ENCODE data around the gene MYOCOS. TPM values are rescaled to one million over a fixed set of nuclear protein-coding genes. Genes with fewer than 3 reads are reported as not detected.

The MYOCOS gene
- total RNA-seq, 2 donors from 2014 or later: not detected

- intact Hi-C loops (cut with DNase I): no loop called here
- no peak overlapping the region for H3K27ac ChIP-seq
- peaks cover 3% of the 10 kb centered on the region for H3K4me1 ChIP-seq (replicated peaks)
These were observed 46.3 kb downstream of the MYOCOS start for GRCh38 chr1:171668372-171668771.

GRCh38 chr1:171670739-171671138 lies 48.7 kb downstream of the MYOCOS start:
- WGBS: 97% methylated on average over 26 of the region's 28 CpGs
- H3K36me3 ChIP-seq: no peaks in the 10 kb centered on the region
- intact Hi-C loops (cut with DNase I): no loop called here
- DNase-seq (ENCODE audit: low spot score): no peak
- no peak overlapping the region for H3K27ac ChIP-seq
- H3K4me1 ChIP-seq (replicated peaks): no peaks in the 10 kb centered on the region
- H3K4me3 ChIP-seq: no peak overlapping the region
- TF ChIP-seq CTCF (IDR thresholded peaks at IDR 0.05) (no peak), POLR2AphosphoS5 (IDR thresholded peaks at IDR 0.05) (no peak), POLR2A (IDR thresholded peaks at IDR 0.05) (no peak)
- H3K27me3 ChIP-seq (replicated peaks; ENCODE audit: insufficient read depth): no peaks in the 10 kb centered on the region
- H3K9me3 ChIP-seq: no peaks in the 10 kb centered on the region

More at GRCh38 chr1:171668372-171668771, 46.3 kb downstream of the MYOCOS start:
- TF ChIP-seq POLR2AphosphoS5 (IDR thresholded peaks at IDR 0.05) (no peak), POLR2A (IDR thresholded peaks at IDR 0.05) (no peak), CTCF (IDR thresholded peaks at IDR 0.05) (no peak)
- no peaks in the 10 kb centered on the region for H3K9me3 ChIP-seq
- H3K4me3 ChIP-seq: no peak overlapping the region
- 93% methylated on average over 5 of the region's 5 CpGs for WGBS
- H3K27me3 ChIP-seq (replicated peaks; ENCODE audit: insufficient read depth): no peaks in the 10 kb centered on the region
- no peaks in the 10 kb centered on the region for H3K36me3 ChIP-seq
- DNase-seq (ENCODE audit: low spot score): no peak

- TF ChIP-seq POLR2AphosphoS5 (IDR thresholded peaks at IDR 0.05): peak; percentile 30
- TF ChIP-seq POLR2A (IDR thresholded peaks at IDR 0.05): no peak
- TF ChIP-seq CTCF (IDR thresholded peaks at IDR 0.05): no peak
- WGBS: 28% methylated on average over 3 of the region's 3 CpGs
These were observed 52.7 kb downstream of the MYOCOS start for GRCh38 chr1:171674431-171675405.

More at GRCh38 chr1:171674431-171675405, 52.7 kb downstream of the MYOCOS start:
- Histone ChIP-seq H3K4me3 (no peak overlapping the region), H3K4me1 (replicated peaks) (no peaks in the 10 kb centered on the region), H3K36me3 (no peaks in the 10 kb centered on the region), H3K27me3 (replicated peaks; ENCODE audit: insufficient read depth) (no peaks in the 10 kb centered on the region), H3K9me3 (no peaks in the 10 kb centered on the region), H3K27ac (peak overlapping the region; percentile 25 to 38)
- DNase-seq (ENCODE audit: low spot score): no peak
- intact Hi-C loops (cut with DNase I): loop anchor here (5.0 kb wide), 1 partner anchor 43 kb away; no protein-coding TSS in a partner anchor

Other genes starting within 250 kb of the MYOCOS start
- 100 to 1,000 TPM in 1 of 2 donors, 10 to 100 TPM in 1; 70.1 to 115 TPM for gene PRRC2C, start 136.7 kb upstream of the MYOCOS start, total RNA-seq
- gene MYOC, start 30.4 kb downstream of the MYOCOS start, total RNA-seq: 1 to 10 TPM; 3.7 to 5.7 TPM
- 10 to 100 TPM in 1 of 2 donors, 1 to 10 TPM in 1; 8.2 to 17.2 TPM for gene VAMP4, start 119.8 kb downstream of the MYOCOS start, total RNA-seq
- 10 to 100 TPM; 25.5 to 49.8 TPM for gene METTL13, start 159.4 kb downstream of the MYOCOS start, total RNA-seq
- 1 to 10 TPM; 2.3 to 5.3 TPM for gene DNM3, start 219.3 kb downstream of the MYOCOS start, total RNA-seq